H1 (cell line): Measurements from ENCODE around the gene STXBP6. TPM values are rescaled to one million over a fixed set of nuclear protein-coding genes. Genes with fewer than 3 reads are reported as not detected.

Experiments used
- CTCF ChIA-PET: fragments of 300-600 bp; sonication (Branson Sonifier 250); formaldehyde crosslinking; loops from one replicate; lab custom pipeline; 2021; ENCODE audit not compliant: partially characterized antibody; lab: Charles Lee
- POLR2A ChIA-PET: fragments of 300-600 bp; sonication (Branson Sonifier 250); formaldehyde crosslinking; loops from one replicate; lab custom pipeline; 2021; ENCODE audit warnings: inconsistent platforms; ENCODE audit not compliant: partially characterized antibody; lab: Charles Lee
- DNase-seq, 2 experiments: peaks; one replicate each; pipeline versions ENCODE4 v3.0.0 to v3.0.0-alpha.2; 2010 to 2022; ENCODE audit warnings: low spot score in 2 of 2, low read depth in 1 of 2, mixed read lengths in 1 of 2
- FAIRE-seq: peaks from 2 replicates; lab custom pipeline; 2011; peaks lifted over from hg19 to GRCh38; lab: Jason Lieb, UNC
- H2AFZ ChIP-seq: 2 replicates; pipeline ENCODE4 v1.8.1; 2012; ENCODE audit warnings: low read length, inconsistent platforms
- H2AK5ac ChIP-seq: 2 replicates; pipeline ENCODE4 v1.6.1; 2013; ENCODE audit warnings: low read depth, low read length
- H2BK120ac ChIP-seq: replicated peaks from 2 replicates; pipeline ENCODE3; 2013; ENCODE audit warnings: low read depth, low read length, inconsistent platforms
- H2BK12ac ChIP-seq: 2 replicates; pipeline ENCODE4 v1.6.1; 2013; ENCODE audit warnings: low read depth, low read length
- H2BK15ac ChIP-seq: 2 replicates; pipeline ENCODE4 v1.6.1; 2013; ENCODE audit warnings: low read length
- H2BK20ac ChIP-seq: 2 replicates; pipeline ENCODE4 v1.6.1; 2013; ENCODE audit warnings: low read length
- H2BK5ac ChIP-seq: 2 replicates; pipeline ENCODE4 v1.6.1; 2013; ENCODE audit warnings: low read depth, low read length
- H3K14ac ChIP-seq: 2 replicates; pipeline ENCODE4 v1.6.1; 2013; ENCODE audit warnings: inconsistent platforms; ENCODE audit not compliant: insufficient read length
- H3K18ac ChIP-seq: 2 replicates; pipeline ENCODE4 v1.6.1; 2013; ENCODE audit warnings: low read length; ENCODE audit errors: extremely low read depth
- H3K23ac ChIP-seq: 2 replicates; pipeline ENCODE4 v1.6.1; 2013; ENCODE audit warnings: inconsistent platforms; ENCODE audit not compliant: insufficient read length
- H3K23me2 ChIP-seq: 2 replicates; pipeline ENCODE4 v1.6.1; 2013; ENCODE audit warnings: low read depth, low read length
- H3K27ac ChIP-seq: 2 replicates; pipeline ENCODE4 v1.6.1; 2011; ENCODE audit warnings: low read depth, low read length, inconsistent platforms
- H3K27me3 ChIP-seq, 4 experiments: replicated peaks in 1 of 4; 1 replicate in 1 of 4; 2 replicates in 3 of 4; pipeline versions ENCODE4 v1.6.1 to v1.8.1; 2011 to 2013; ENCODE audit warnings: low read length in 3 of 4, mild to moderate bottlenecking in 3 of 4, inconsistent platforms in 2 of 4, mixed read lengths in 2 of 4, moderate library complexity in 1 of 4; ENCODE audit not compliant: control insufficient read depth in 3 of 4, insufficient read depth in 3 of 4; ENCODE audit errors: extremely low read depth in 1 of 4
- H3K36me3 ChIP-seq, 4 experiments: 2 replicates each; pipeline versions ENCODE4 v1.6.1 to v1.8.1; 2011 to 2013; ENCODE audit warnings: mild to moderate bottlenecking in 4 of 4, low read length in 3 of 4, moderate library complexity in 2 of 4, control low read depth in 1 of 4, inconsistent platforms in 1 of 4; ENCODE audit not compliant: insufficient read depth in 4 of 4, control insufficient read depth in 2 of 4
- H3K4ac ChIP-seq: replicated peaks from 2 replicates; pipeline ENCODE3; 2013; ENCODE audit warnings: low read length, low read depth, mixed read lengths, inconsistent platforms; ENCODE audit not compliant: insufficient read length
- H3K4me1 ChIP-seq, 4 experiments: replicated peaks in 1 of 4; 1 replicate in 1 of 4; 2 replicates in 3 of 4; pipeline versions ENCODE4 v1.6.1 to v1.8.1; 2011 to 2013; ENCODE audit warnings: low read length in 3 of 4, inconsistent platforms in 2 of 4, mixed read lengths in 1 of 4; ENCODE audit not compliant: insufficient read depth in 4 of 4, control insufficient read depth in 3 of 4
- H3K4me2 ChIP-seq, 2 experiments: 2 replicates each; pipeline versions ENCODE4 v1.6.1 to v1.8.1; 2011 to 2013; ENCODE audit warnings: low read depth in 2 of 2, low read length in 2 of 2, control low read depth in 1 of 2, inconsistent platforms in 1 of 2, mild to moderate bottlenecking in 1 of 2; ENCODE audit not compliant: insufficient read depth in 1 of 2
- H3K4me3 ChIP-seq, 4 experiments: fragments of 200-600, 300-600 bp in 1 of 4; sonication (generic), shearing (Covaris generic), sonication (Bioruptor Twin) in 1 of 4; 2 replicates each; pipeline versions ENCODE4 v1.5.1 to v1.8.1; 2011 to 2016; ENCODE audit warnings: low read length in 4 of 4, low read depth in 3 of 4, control low read depth in 2 of 4, inconsistent platforms in 2 of 4, mild to moderate bottlenecking in 2 of 4, mixed read lengths in 1 of 4, moderate library complexity in 1 of 4; ENCODE audit not compliant: insufficient read depth in 2 of 4; ENCODE audit errors: extremely low read depth in 1 of 4
- H3K56ac ChIP-seq: replicated peaks from 2 replicates; pipeline ENCODE3; 2013; ENCODE audit warnings: low read depth, mild to moderate bottlenecking, mixed read lengths, low read length, inconsistent platforms; ENCODE audit not compliant: insufficient read length
- H3K79me1 ChIP-seq: 2 replicates; pipeline ENCODE4 v1.6.1; 2013; ENCODE audit warnings: low read depth, low read length, control low read depth
- H3K79me2 ChIP-seq, 2 experiments: 2 replicates each; pipeline versions ENCODE4 v1.6.1 to v1.8.1; 2012 to 2013; ENCODE audit warnings: low read length in 2 of 2, mild to moderate bottlenecking in 2 of 2, inconsistent platforms in 1 of 2; ENCODE audit not compliant: insufficient read depth in 2 of 2, control insufficient read depth in 1 of 2
- H3K9ac ChIP-seq, 4 experiments: replicated peaks in 1 of 4; 1 replicate in 1 of 4; 2 replicates in 3 of 4; pipeline versions ENCODE4 v1.6.1 to v1.8.1; 2011 to 2013; ENCODE audit warnings: low read depth in 3 of 4, low read length in 3 of 4, control low read depth in 2 of 4, mild to moderate bottlenecking in 2 of 4, moderate library complexity in 2 of 4, inconsistent platforms in 1 of 4; ENCODE audit errors: extremely low read depth in 1 of 4
- H3K9me3 ChIP-seq, 2 experiments: 2 replicates each; pipeline versions ENCODE4 v1.6.1 to v1.8.1; 2012 to 2013; ENCODE audit warnings: mild to moderate bottlenecking in 2 of 2, moderate library complexity in 2 of 2, control low read depth in 1 of 2, inconsistent platforms in 1 of 2, low read depth in 1 of 2, low read length in 1 of 2, mixed read lengths in 1 of 2; ENCODE audit not compliant: insufficient read depth in 2 of 2
- H4K20me1 ChIP-seq, 2 experiments: replicated peaks in 1 of 2; 2 replicates each; pipeline versions ENCODE3 to v1.8.1; 2011 to 2013; ENCODE audit warnings: inconsistent platforms in 2 of 2, low read length in 2 of 2, mild to moderate bottlenecking in 1 of 2; ENCODE audit not compliant: insufficient read depth in 2 of 2, control insufficient read depth in 1 of 2
- H4K5ac ChIP-seq: 2 replicates; pipeline ENCODE4 v1.6.1; 2013; ENCODE audit warnings: low read length, low read depth, mixed read lengths, inconsistent platforms; ENCODE audit not compliant: insufficient read length
- H4K8ac ChIP-seq: 2 replicates; pipeline ENCODE4 v1.8.0; 2013; ENCODE audit warnings: mild to moderate bottlenecking, moderate library complexity, low read length, inconsistent platforms; ENCODE audit not compliant: insufficient read depth; ENCODE audit errors: extremely low read depth
- H4K91ac ChIP-seq: replicated peaks from 2 replicates; pipeline ENCODE3; 2013; ENCODE audit warnings: low read length, mixed read lengths, inconsistent platforms; ENCODE audit not compliant: insufficient read length
- KDM1A ChIP-seq: fragments of 200-600, 300-600 bp; sonication (generic); IDR thresholded peaks from 2 replicates; pipeline ENCODE4 v1.7.1; 2016; ENCODE audit warnings: mild to moderate bottlenecking, low read length, borderline replicate concordance
- NANOG ChIP-seq: IDR thresholded peaks from 2 replicates; pipeline ENCODE4 v1.6.1; 2011; ENCODE audit warnings: low read length, low read depth, mild to moderate bottlenecking, inconsistent platforms; ENCODE audit not compliant: insufficient read depth, poor library complexity, severe bottlenecking
- WGBS, 2 experiments: shearing (Covaris generic) in 1 of 2; methylation state at CpG; one replicate each; pipeline versions ENCODE4 v1.1.6 to v1.1.7; 2013 to 2015; ENCODE audit warnings: low lambda C conversion rate in 2 of 2, mixed read lengths in 2 of 2, inconsistent platforms in 1 of 2, low coverage in 1 of 2, missing lambda C conversion rate in 1 of 2; ENCODE audit not compliant: insufficient replicate concordance in 2 of 2, insufficient coverage in 1 of 2, insufficient read length in 1 of 2; ENCODE audit errors: extremely low coverage in 1 of 2, missing lambda C conversion rate in 1 of 2; 5-methylcytosine and 5-hydroxymethylcytosine counted together
- polyA plus RNA-seq, 7 experiments: library from polyadenylated mRNA; depleted of rRNA in 3 of 7; stranded (reverse) in 5 of 7; unstranded in 2 of 7; fragments of >200 nt in 5 of 7; fragments of 200-250 nt in 2 of 7; gene quantifications; 1 replicate in 5 of 7; 2 replicates in 1 of 7; 4 replicates in 1 of 7; pipeline versions ENCODE4 v1.2.1 to v1.2.3, GENCODE V29; 2011 to 2013; ENCODE audit warnings: missing spikeins in 2 of 7, mixed read lengths in 2 of 7
- total RNA-seq: library from RNA; stranded (reverse); fragmentation: NEBNext Ultra II Directional; extraction: Animal tissue kit (Norgen Biotek cat#: 25700); gene quantifications from 2 replicates; pipeline ENCODE4 v1.2.1, GENCODE V29; 2021
- TF ChIP-seq, protein P1 (sequence below): IDR thresholded peaks from 2 replicates; pipeline ENCODE4 v1.6.1; 2012; ENCODE audit warnings: inconsistent platforms
- TF ChIP-seq, protein P2 (sequence below): IDR thresholded peaks from 2 replicates; pipeline ENCODE4 v1.6.1; 2012; ENCODE audit warnings: inconsistent platforms

Gene STXBP6
- total and polyA plus RNA-seq, 2 of the 8 experiments (the other 6 are each of a cell fraction or from before 2014, with no cell fraction given): 9.4 to 18.1 TPM

DNA sequence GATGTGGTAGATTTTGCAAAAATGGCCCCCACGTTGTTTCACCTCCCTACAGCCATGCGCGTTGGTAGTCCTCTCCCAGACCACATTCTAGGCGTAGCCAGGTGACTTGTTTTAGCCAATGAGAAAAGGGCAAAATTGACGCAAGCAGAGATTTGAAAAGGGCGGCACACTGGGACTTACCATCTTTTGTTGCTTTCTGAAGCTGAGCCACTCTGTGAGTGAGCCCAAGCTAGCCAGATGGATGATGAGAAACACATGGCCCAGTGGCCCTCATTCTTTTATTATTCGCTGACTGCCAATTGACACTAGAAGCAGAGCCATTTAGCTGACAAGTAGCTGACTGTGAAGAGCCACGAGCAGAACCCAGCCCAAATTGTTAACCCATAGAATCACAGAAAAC is 274.0 kb downstream of the STXBP6 start:
- H3K4me3 ChIP-seq: no peak overlapping the region
- CTCF ChIA-PET: interaction anchor here (1.2 to 2.6 kb wide), 2 partner anchors 12 to 41 kb away, joined by 5 to 7 read pairs; no protein-coding TSS in a partner anchor
- TF ChIP-seq, protein P1, sequence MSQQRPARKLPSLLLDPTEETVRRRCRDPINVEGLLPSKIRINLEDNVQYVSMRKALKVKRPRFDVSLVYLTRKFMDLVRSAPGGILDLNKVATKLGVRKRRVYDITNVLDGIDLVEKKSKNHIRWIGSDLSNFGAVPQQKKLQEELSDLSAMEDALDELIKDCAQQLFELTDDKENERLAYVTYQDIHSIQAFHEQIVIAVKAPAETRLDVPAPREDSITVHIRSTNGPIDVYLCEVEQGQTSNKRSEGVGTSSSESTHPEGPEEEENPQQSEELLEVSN: peak; percentile 71
- TF ChIP-seq NANOG (peak; percentile 35), KDM1A (no peak)
- TF ChIP-seq, protein P2, sequence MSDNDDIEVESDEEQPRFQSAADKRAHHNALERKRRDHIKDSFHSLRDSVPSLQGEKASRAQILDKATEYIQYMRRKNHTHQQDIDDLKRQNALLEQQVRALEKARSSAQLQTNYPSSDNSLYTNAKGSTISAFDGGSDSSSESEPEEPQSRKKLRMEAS: peak; percentile 28; the same call in 1 of the 2 replicates
- TF ChIP-seq, all 59 proteins: peak for 3
- Histone ChIP-seq H2BK15ac (no peak overlapping the region), H2BK12ac (no peak overlapping the region), H3K23me2 (no peaks in the 10 kb centered on the region), H2AFZ (peak overlapping the region; percentile 55; the same call in 1 of the 2 replicates), H3K79me1 (no peaks in the 10 kb centered on the region), H3K27me3 (no peaks in the 10 kb centered on the region), H2BK5ac (no peak overlapping the region), H3K4me2 (no peak overlapping the region), H2BK120ac (no peak overlapping the region), H4K8ac (no peak overlapping the region), H2BK20ac (no peak overlapping the region), H3K27ac (no peak overlapping the region), H4K5ac (no peak overlapping the region), H3K14ac (no peak overlapping the region), H2AK5ac (no peak overlapping the region), H4K91ac (no peak overlapping the region), H3K79me2 (no peaks in the 10 kb centered on the region), H3K4ac (no peak overlapping the region), H3K23ac (no peak overlapping the region), H3K4me1 (peaks cover 0 to 2% (median 0%) of the 10 kb centered on the region in 4 experiments; a peak in 1 of 7 replicates), H3K18ac (no peak overlapping the region), H3K9me3 (no peaks in the 10 kb centered on the region), H3K56ac (no peak overlapping the region), H4K20me1 (no peaks in the 10 kb centered on the region), H3K9ac (no peak overlapping the region), H3K36me3 (no peaks in the 10 kb centered on the region)
- POLR2A ChIA-PET: no interaction called here
- WGBS, 2 experiments: 88% methylated on average over 8 of the region's 8 CpGs; no CpG with 5 or more reads in 1 of the 2 experiments
- FAIRE-seq (no peak), DNase-seq (no peak)
